Heart right ventricle (tissue), 16 donors: ENCODE measurements around the gene FAM120B. TPM values are rescaled to one million over a fixed set of nuclear protein-coding genes. Genes with fewer than 3 reads are reported as not detected.
"Not testable (repeated sequence)": the region's sequence is repeated elsewhere in the genome, so short reads cannot be mapped to it uniquely, and the experiment has no call there.

Experiments used
- ATAC-seq, 8 donors: fragments of 200-7000 bp; cut with Tn5 transposase; one replicate each; pipeline ENCODE4 v1.9.1; 2020; ENCODE audit warnings: mild to moderate bottlenecking in 8 of 8, moderate library complexity in 8 of 8, moderate number of reproducible peaks in 1 of 8
- DNase-seq, 2 donors: peaks; one replicate each; pipeline ENCODE4 v3.0.0-alpha.2; 2020
- H3K27ac ChIP-seq, 10 donors: fragments of 200-600 bp; sonication (generic) in 2 of 10; one replicate each; pipeline versions ENCODE4 v1.5.0 to v1.8.0; 2020 to 2022; ENCODE audit warnings: mild to moderate bottlenecking in 3 of 10
- H3K27me3 ChIP-seq, 7 donors: fragments of 200-600 bp; one replicate each; pipeline ENCODE4 v1.8.0; 2021 to 2022; ENCODE audit warnings: mild to moderate bottlenecking in 2 of 7
- H3K36me3 ChIP-seq, 9 donors: fragments of 200-600 bp; sonication (generic) in 1 of 9; one replicate each; pipeline versions ENCODE4 v1.5.0 to v1.8.0; 2020 to 2022; ENCODE audit warnings: mild to moderate bottlenecking in 2 of 9
- H3K4me1 ChIP-seq, 9 donors: fragments of 200-600 bp; sonication (generic) in 1 of 9; one replicate each; pipeline versions ENCODE4 v1.5.0 to v1.8.0; 2020 to 2022; ENCODE audit warnings: mild to moderate bottlenecking in 4 of 9
- H3K4me3 ChIP-seq, 10 donors: fragments of 200-600 bp; sonication (generic) in 2 of 10; one replicate each; pipeline versions ENCODE4 v1.5.0 to v1.8.0; 2020 to 2022; ENCODE audit warnings: mild to moderate bottlenecking in 7 of 10, moderate library complexity in 2 of 10
- H3K9me3 ChIP-seq, 11 donors: fragments of 200-600 bp in 10 of 11; sonication (generic) in 2 of 11; one replicate each; pipeline versions ENCODE4 v1.5.0 to v1.8.0; 2013 to 2022; ENCODE audit warnings: mild to moderate bottlenecking in 2 of 11, control low read depth in 1 of 11, moderate library complexity in 1 of 11
- WGBS, 2 donors: extraction: QIAGEN DNeasy Blood & Tissue Kit; methylation state at CpG; one replicate each; pipeline ENCODE4 v1.1.7; 2013; ENCODE audit warnings: inconsistent platforms in 1 of 2; 5-methylcytosine and 5-hydroxymethylcytosine counted together
- intact Hi-C, 10 donors: fragments of 100-400 bp; cut with DNase I; formaldehyde crosslinking; loops; one replicate each; pipeline versions ENCODE4 v1.11.1 to v1.14.2; 2022
- polyA plus RNA-seq, 2 donors: library from polyadenylated mRNA; stranded (reverse); fragments of 200-250 nt; gene quantifications; one replicate each; pipeline ENCODE4 v1.2.3, GENCODE V29; 2013
- total RNA-seq, 10 donors: library from RNA; stranded (reverse); fragmentation: NEBNext Ultra II Directional in 3 of 10; extraction: Animal tissue kit (Norgen Biotek cat#: 25700) in 3 of 10; gene quantifications; one replicate each; pipeline versions ENCODE4 v1.2.1 to v1.2.4, GENCODE V29; 2021 to 2023
- TF ChIP-seq, protein P1 (sequence below), 9 donors: fragments of 200-600 bp; sonication (generic) in 2 of 9; IDR thresholded peaks; one replicate each; pipeline versions ENCODE4 v1.5.0 to v1.8.0; 2021 to 2022; ENCODE audit warnings: antibody characterized with exemption in 9 of 9, mild to moderate bottlenecking in 5 of 9, moderate library complexity in 1 of 9
- donor health status: Arrhythmogenic right ventricular cardiomyopathy.
- donor health status: ischemic (EF 13 %, LVEDD 7.1; RV severe dilation, severe dysfunction).
- donor health status: healthy with polysubstance abuse.
- donor health status: DM: no; HTN: yes; CAD: no.
- donor health status: DM: no; HTN: no; CAD: no.
- donor health status: ischemic (EF 25% LVEDD 6.9; RV normal size, moderate dysfunction).
- donor health status: ischemic (EF 25% LVEDD 5.7; RV mildly dilated, moderate dysfunction).
- donor health status: healthy.
- donor health status: DM: yes; HTN: yes; CAD: no.
- donor health status: Ischemic cardiomyopathy.
- donor health status: ischemic (EF 35%, LVEDD 5.7; RV mildly dilated, moderate dysfunction).
- donor health status: nonischemic (EF 11% LVEDD 7.7; RV severe dilation, severe dysfunction).
- donor health status: DM: yes; HTN: yes; CAD: no.
- donor health status: PGD.
- donor health status: ischemic (EF 29% LVEDD 5.4; RV normal size, mild dysfunction).
- donor health status: nonischemic (EF 23%, LVEDD 6.1; RV moderate dilation, normal function).

Gene FAM120B
- total and polyA plus RNA-seq, 12 donors = 7.7 to 31.0 (median 23.9) TPM

DNA sequence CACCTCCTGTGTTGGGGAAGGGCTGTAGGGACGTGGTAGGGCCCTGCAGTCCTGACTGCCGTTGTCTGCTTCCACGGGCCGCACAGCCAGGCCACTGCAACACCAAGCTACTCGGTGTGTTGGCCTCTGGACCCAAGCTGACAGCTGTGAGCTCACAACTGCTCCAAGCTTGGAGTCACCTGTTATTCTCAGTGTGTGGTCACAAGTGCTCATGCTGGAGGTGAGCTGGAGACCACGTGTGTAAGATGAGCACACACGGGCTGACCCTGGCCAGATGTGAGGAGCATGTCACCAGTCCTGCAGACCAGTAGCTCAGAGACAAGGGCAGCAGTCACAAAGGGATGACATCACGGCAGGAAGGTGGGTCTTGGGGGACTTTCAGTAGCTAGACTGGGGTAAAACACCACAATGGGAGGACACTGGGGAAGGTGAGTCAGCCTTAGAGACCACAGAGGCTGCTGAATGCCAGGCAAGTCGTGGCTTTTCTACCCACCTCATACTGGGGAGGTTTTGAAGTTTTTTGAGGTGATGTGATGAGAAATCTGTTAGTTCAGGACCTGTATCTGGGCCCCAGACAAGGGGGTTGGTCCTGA, 87.3 kb downstream of the FAM120B start:
- H3K27me3 ChIP-seq = no peaks in the 10 kb centered on the region
- peaks cover 0 to 9% (median 8%) of the 10 kb centered on the region in 9 donors for H3K4me1 ChIP-seq
- intact Hi-C loops = loop anchor here in 1 of 10 donors (10.0 kb wide), 1 partner anchor 121 kb away; no protein-coding TSS in a partner anchor
- no peaks in the 10 kb centered on the region for H3K9me3 ChIP-seq
- peaks cover 0 to 95% (median 57%) of the 10 kb centered on the region in 9 donors for H3K36me3 ChIP-seq
- H3K4me3 ChIP-seq = no peak overlapping the region
- TF ChIP-seq, protein P1, sequence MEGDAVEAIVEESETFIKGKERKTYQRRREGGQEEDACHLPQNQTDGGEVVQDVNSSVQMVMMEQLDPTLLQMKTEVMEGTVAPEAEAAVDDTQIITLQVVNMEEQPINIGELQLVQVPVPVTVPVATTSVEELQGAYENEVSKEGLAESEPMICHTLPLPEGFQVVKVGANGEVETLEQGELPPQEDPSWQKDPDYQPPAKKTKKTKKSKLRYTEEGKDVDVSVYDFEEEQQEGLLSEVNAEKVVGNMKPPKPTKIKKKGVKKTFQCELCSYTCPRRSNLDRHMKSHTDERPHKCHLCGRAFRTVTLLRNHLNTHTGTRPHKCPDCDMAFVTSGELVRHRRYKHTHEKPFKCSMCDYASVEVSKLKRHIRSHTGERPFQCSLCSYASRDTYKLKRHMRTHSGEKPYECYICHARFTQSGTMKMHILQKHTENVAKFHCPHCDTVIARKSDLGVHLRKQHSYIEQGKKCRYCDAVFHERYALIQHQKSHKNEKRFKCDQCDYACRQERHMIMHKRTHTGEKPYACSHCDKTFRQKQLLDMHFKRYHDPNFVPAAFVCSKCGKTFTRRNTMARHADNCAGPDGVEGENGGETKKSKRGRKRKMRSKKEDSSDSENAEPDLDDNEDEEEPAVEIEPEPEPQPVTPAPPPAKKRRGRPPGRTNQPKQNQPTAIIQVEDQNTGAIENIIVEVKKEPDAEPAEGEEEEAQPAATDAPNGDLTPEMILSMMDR (IDR thresholded peaks at IDR 0.05) = no peak
- WGBS, 2 donors = 95 to 96% methylated on average over 9 of the region's 9 CpGs
- DNase-seq (no peak), ATAC-seq (no peak)
- H3K27ac ChIP-seq = no peak overlapping the region

DNA sequence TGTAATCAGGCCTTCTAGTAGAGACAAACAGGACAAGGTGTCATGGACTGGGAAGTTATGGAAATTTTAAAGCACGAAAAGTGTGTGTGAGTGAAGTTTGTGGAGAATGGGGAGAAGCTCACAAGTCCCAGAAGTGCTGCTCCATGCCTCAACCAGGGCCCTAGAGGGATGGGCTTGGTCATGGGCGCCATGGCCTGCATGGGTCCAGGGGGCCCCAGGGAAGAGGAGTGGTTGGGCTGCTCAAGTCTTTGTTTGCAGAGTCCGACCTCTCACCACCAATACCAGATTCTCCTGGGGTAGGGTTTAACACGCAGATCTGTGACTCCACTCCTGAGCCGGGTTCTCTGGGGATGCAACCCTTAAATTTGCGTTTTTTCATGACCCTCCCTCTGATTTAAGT, 88.4 kb downstream of the FAM120B start:
- DNase-seq (no peak), ATAC-seq (no peak)
- 96 to 98% methylated on average over 6 of the region's 6 CpGs for WGBS, 2 donors
- TF ChIP-seq, protein P1 (IDR thresholded peaks at IDR 0.05) = no peak
- peaks cover 0 to 6% (median 3%) of the 10 kb centered on the region in 9 donors for H3K4me1 ChIP-seq
- no peak overlapping the region for H3K27ac ChIP-seq
- H3K27me3 ChIP-seq = no peaks in the 10 kb centered on the region
- intact Hi-C loops = loop anchor here in 1 of 10 donors (10.0 kb wide), 1 partner anchor 120 kb away; no protein-coding TSS in a partner anchor
- H3K9me3 ChIP-seq = no peaks in the 10 kb centered on the region
- peaks cover 0 to 92% (median 52%) of the 10 kb centered on the region in 9 donors for H3K36me3 ChIP-seq
- H3K4me3 ChIP-seq = no peak overlapping the region

DNA sequence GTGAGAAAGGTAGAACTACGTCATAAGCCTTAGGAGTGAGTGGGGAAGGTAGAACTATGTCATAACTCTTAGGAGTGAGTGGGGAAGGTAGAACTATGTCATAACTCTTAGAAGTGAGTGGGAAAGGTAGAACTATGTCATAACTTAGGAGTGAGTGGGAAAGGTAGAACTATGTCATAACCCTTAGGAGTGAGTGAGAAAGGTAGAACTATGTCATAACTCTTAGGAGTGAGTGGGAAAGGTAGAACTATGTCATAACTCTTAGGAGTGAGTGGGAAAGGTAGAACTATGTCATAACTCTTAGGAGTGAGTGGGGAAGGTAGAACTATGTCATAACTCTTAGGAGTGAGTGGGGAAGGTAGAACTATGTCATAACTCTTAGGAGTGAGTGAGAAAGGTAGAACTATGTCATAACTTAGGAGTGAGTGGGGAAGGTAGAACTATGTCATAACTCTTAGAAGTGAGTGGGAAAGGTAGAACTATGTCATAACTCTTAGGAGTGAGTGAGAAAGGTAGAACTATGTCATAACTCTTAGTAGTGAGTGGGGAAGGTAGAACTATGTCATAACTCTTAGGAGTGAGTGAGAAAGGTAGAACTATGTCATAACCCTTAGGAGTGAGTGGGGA, 92.3 kb downstream of the FAM120B start:
- 100% methylated on average over 1 of the region's 1 CpG for WGBS, 2 donors
- intact Hi-C loops = loop anchor here in 1 of 10 donors (10.0 kb wide), 1 partner anchor 116 kb away; no protein-coding TSS in a partner anchor
- not testable (repeated sequence) for H3K4me1 ChIP-seq, H3K27me3 ChIP-seq, ATAC-seq, H3K9me3 ChIP-seq, DNase-seq, H3K27ac ChIP-seq, H3K4me3 ChIP-seq
- peaks cover 0 to 92% (median 39%) of the 10 kb centered on the region in 9 donors for H3K36me3 ChIP-seq

DNA sequence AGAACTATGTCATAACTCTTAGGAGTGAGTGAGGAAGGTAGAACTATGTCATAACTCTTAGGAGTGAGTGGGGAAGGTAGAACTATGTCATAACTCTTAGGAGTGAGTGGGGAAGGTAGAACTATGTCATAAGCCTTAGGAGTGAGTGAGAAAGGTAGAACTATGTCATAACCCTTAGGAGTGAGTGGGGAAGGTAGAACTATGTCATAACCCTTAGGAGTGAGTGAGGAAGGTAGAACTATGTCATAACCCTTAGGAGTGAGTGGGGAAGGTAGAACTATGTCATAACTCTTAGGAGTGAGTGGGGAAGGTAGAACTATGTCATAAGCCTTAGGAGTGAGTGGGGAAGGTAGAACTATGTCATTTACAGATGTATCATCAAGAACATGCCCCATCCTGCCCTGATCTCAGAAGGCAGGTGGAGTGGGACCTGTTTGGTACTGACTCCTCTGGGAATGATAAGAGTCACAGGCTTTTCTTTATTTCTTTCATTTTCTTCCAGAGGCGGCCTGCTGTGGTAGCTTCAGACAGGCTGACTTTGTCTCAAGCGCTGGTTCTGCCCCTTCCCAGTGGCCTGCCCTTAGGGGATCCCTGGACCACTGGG, 93.5 kb downstream of the FAM120B start:
- not testable (repeated sequence) for H3K4me3 ChIP-seq, ATAC-seq, H3K27me3 ChIP-seq, H3K4me1 ChIP-seq, H3K27ac ChIP-seq, H3K9me3 ChIP-seq, DNase-seq
- intact Hi-C loops = loop anchor here in 1 of 10 donors (10.0 kb wide), 1 partner anchor 115 kb away; no protein-coding TSS in a partner anchor
- 48 to 82% methylated on average over 2 of the region's 2 CpGs for WGBS, 2 donors
- peaks cover 0 to 92% (median 34%) of the 10 kb centered on the region in 9 donors for H3K36me3 ChIP-seq

DNA sequence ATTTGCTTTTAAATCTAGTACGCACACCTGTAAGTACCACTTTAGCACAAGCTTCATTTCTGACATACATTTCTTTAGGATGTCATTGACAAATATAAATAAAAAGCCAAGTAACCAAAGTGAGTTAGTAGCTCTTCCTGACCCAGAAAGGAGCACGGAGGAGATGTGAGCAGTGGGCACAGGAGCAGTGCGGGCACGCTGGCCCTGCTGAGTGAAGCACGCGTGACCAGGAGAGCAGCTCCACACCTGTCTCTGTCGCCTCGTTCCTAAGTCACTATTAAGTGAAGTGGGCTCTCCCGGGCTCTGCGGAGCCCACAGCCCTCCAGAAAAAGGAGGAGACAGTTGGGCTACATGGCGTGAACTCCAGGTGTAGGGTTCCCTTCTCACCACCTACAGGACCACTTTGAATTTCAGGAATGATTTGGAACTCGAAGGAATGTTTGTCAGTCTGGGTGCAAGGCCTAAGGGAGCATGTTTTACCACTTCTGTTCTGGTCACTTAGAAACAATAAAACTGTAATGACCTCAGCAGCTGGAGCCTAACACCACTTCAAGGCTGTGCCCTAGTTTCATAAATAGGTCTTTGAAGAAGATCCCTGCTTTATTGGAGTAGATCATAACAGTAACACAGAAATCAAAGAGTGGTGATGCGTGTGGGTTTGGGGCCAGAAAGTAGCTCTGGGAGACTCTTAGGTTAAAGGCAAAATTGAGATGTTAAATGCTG, 95.9 kb downstream of the FAM120B start:
- intact Hi-C loops = no loop called here
- TF ChIP-seq, protein P1 (IDR thresholded peaks at IDR 0.05) = no peak
- DNase-seq (no peak), ATAC-seq (peak in 1 of 8 donors; percentile 64)
- no peaks in the 10 kb centered on the region for H3K4me1 ChIP-seq
- H3K27ac ChIP-seq = no peak overlapping the region
- no peaks in the 10 kb centered on the region for H3K9me3 ChIP-seq
- H3K27me3 ChIP-seq = no peaks in the 10 kb centered on the region
- 88% methylated on average over 13 of the region's 13 CpGs for WGBS, 2 donors
- peaks cover 0 to 90% (median 31%) of the 10 kb centered on the region in 9 donors for H3K36me3 ChIP-seq
- no peak overlapping the region for H3K4me3 ChIP-seq
